MCF 10A (cell line): ENCODE data around the gene JMJD6. TPM values are rescaled to one million over a fixed set of nuclear protein-coding genes. Genes with fewer than 3 reads are reported as not detected.

Source experiments
- BruUV-seq: library from RNA; stranded (reverse); fragments of 400-500 nt; replicated peaks from 2 replicates; lab custom pipeline; 2021; lab: Mats Ljungman, UMichigan
- CTCF ChIA-PET: fragments of 300-600 bp; sonication (Branson Sonifier 250); formaldehyde crosslinking; extraction: SDS; loops from one replicate; lab custom pipeline; 2021; ENCODE audit warnings: antibody characterized with exemption, inconsistent platforms; lab: Yijun Ruan, JAX
- POLR2A ChIA-PET: fragments of 300-600, 350-650 bp; sonication (Branson Sonifier 250); formaldehyde crosslinking; extraction: SDS; loops from one replicate; lab custom pipeline; 2020; ENCODE audit warnings: antibody characterized with exemption, inconsistent platforms; lab: Yijun Ruan, JAX
- DNase-seq: peaks from one replicate; pipeline ENCODE4 v3.0.0-alpha.2; 2018; ENCODE audit not compliant: unreplicated experiment
- H3K27ac Mint-ChIP-seq: one replicate; pipeline ENCODE4 v1.8.0; 2022; ENCODE audit warnings: mild to moderate bottlenecking, low read depth, mixed read lengths; ENCODE audit not compliant: unreplicated experiment
- H3K27me3 Mint-ChIP-seq: one replicate; pipeline ENCODE4 v1.8.0; 2022; ENCODE audit warnings: mixed read lengths; ENCODE audit not compliant: insufficient read depth, unreplicated experiment
- H3K36me3 Mint-ChIP-seq: one replicate; pipeline ENCODE4 v1.8.0; 2022; ENCODE audit warnings: mild to moderate bottlenecking, moderate library complexity, mixed read lengths; ENCODE audit not compliant: insufficient read depth, unreplicated experiment
- H3K4me1 Mint-ChIP-seq: one replicate; pipeline ENCODE4 v1.8.0; 2022; ENCODE audit warnings: mixed read lengths; ENCODE audit not compliant: insufficient read depth, unreplicated experiment
- H3K4me3 Mint-ChIP-seq: one replicate; pipeline ENCODE4 v1.8.0; 2022; ENCODE audit warnings: mild to moderate bottlenecking, moderate library complexity, mixed read lengths; ENCODE audit not compliant: unreplicated experiment
- H3K9me3 Mint-ChIP-seq: one replicate; pipeline ENCODE4 v1.8.0; 2022; ENCODE audit warnings: mixed read lengths; ENCODE audit not compliant: unreplicated experiment
- intact Hi-C: fragments of 100-400 bp; cut with micrococcal nuclease; formaldehyde crosslinking; loops from 2 replicates; pipeline ENCODE4 v1.14.1; 2022
- total RNA-seq: library from RNA; stranded (reverse); gene quantifications from 2 replicates; pipeline ENCODE4 v1.2.3, GENCODE V29; 2022
- TF ChIP-seq, protein P1 (sequence below): fragments of 200-600 bp; IDR thresholded peaks from one replicate; pipeline ENCODE4 v1.8.0; 2022; ENCODE audit warnings: antibody characterized with exemption, mild to moderate bottlenecking; ENCODE audit not compliant: unreplicated experiment

JMJD6 gene
- total RNA-seq, 1 experiment from 2014 or later: 29.4 TPM

DNA sequence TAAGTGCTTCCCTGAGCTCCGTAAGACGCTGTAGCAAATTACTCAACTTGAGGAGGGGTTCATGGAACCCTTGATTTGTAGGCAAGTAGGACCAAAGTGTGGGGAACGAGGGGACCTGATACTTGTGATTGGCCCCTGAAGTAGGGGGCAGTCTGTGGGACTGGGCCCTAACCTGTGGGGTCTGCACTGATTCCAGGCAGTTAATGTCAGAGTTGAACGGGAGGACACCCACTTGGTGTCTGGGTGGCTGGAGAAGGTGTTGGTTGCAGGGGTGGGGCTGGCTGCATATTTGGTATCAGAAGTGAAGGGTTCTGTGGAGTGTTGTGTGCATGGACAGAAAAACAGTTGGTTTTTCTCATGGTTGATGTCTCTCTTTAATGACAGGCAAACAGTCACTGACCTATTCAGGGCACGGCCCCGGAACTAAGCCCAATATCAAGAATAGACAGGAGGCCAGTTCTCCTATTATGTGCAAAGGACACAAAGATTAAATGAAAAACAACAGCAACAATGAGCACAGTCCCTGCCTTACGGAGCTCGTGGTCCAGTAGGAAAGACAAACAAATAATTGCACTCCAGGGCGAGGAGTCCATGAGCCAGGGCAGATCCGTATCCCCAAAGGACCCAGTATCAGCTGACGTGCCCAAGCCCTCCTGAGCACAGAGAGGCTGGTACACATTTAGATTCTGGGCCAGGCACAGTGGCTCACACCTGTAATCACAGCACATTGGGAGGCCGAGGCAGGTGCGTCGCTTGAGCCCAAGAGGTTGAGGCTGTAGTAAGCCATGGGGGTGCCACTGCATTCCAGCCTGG lies 34.8 kb downstream of the JMJD6 start:
- TF ChIP-seq, protein P1, sequence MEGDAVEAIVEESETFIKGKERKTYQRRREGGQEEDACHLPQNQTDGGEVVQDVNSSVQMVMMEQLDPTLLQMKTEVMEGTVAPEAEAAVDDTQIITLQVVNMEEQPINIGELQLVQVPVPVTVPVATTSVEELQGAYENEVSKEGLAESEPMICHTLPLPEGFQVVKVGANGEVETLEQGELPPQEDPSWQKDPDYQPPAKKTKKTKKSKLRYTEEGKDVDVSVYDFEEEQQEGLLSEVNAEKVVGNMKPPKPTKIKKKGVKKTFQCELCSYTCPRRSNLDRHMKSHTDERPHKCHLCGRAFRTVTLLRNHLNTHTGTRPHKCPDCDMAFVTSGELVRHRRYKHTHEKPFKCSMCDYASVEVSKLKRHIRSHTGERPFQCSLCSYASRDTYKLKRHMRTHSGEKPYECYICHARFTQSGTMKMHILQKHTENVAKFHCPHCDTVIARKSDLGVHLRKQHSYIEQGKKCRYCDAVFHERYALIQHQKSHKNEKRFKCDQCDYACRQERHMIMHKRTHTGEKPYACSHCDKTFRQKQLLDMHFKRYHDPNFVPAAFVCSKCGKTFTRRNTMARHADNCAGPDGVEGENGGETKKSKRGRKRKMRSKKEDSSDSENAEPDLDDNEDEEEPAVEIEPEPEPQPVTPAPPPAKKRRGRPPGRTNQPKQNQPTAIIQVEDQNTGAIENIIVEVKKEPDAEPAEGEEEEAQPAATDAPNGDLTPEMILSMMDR: no peak
- H3K4me3 Mint-ChIP-seq: no peak overlapping the region
- no peak for DNase-seq
- ChIA-PET POLR2A (interaction anchor here (0.8 to 1.0 kb wide), 2 partner anchors 18 to 20 kb away, joined by 3 to 5 read pairs; no protein-coding TSS in a partner anchor), CTCF (interaction anchor here (0.7 to 1.6 kb wide), 6 partner anchors 9 to 395 kb away, joined by 3 to 5 read pairs (median 3); no protein-coding TSS in a partner anchor)
- no peak overlapping the region for H3K27ac Mint-ChIP-seq
- no peaks in the 10 kb centered on the region for H3K9me3 Mint-ChIP-seq
- H3K27me3 Mint-ChIP-seq: peaks cover 9% of the 10 kb centered on the region
- no TSS peak for BruUV-seq
- peaks cover 8% of the 10 kb centered on the region for H3K4me1 Mint-ChIP-seq
- H3K36me3 Mint-ChIP-seq: peaks cover 6% of the 10 kb centered on the region
- intact Hi-C loops: no loop called here

DNA sequence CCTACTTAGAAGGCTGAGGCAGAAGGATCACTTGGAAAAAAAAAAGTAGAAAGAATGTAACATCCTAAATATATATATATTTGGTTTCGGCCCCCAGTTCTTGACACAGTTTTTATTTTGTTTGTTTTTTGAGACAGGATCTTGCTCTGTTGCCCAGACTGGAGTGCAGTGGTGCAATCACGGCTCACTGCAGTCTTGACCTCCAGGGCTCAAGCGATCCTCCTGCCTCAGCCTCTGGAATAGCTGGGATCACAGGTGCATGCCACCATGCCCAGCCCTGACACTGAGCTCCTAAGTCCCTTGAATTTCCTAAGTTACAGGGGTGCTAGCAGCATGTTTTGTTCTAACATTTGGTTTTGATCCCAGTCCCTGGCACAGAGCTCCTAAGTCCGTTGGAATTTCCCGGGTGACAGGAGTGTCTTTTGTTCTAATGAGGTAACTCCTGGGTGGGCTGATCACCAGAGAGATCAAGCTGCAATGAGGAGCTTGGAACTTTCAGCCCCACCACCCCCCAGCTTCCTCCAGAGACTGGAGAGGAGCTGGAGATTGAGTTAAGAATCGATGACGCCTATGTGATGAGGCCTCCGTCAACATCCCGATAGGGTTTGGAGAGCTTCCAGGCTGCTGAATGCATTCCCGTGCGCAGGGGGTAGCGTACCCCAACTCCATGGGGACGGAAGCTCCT lies 35.7 kb downstream of the JMJD6 start:
- peaks cover 6% of the 10 kb centered on the region for H3K36me3 Mint-ChIP-seq
- no TSS peak for BruUV-seq
- no peak overlapping the region for H3K27ac Mint-ChIP-seq
- peaks cover 8% of the 10 kb centered on the region for H3K4me1 Mint-ChIP-seq
- no peak for DNase-seq
- H3K4me3 Mint-ChIP-seq: no peak overlapping the region
- peaks cover 9% of the 10 kb centered on the region for H3K27me3 Mint-ChIP-seq
- TF ChIP-seq, protein P1: no peak
- ChIA-PET CTCF (interaction anchor here (0.7 to 1.6 kb wide), 4 partner anchors 8 to 396 kb away, joined by 3 to 5 read pairs (median 3); no protein-coding TSS in a partner anchor), POLR2A (interaction anchor here (0.8 to 1.0 kb wide), 2 partner anchors 19 kb away, joined by 3 to 5 read pairs; no protein-coding TSS in a partner anchor)
- intact Hi-C loops: no loop called here
- no peaks in the 10 kb centered on the region for H3K9me3 Mint-ChIP-seq

DNA sequence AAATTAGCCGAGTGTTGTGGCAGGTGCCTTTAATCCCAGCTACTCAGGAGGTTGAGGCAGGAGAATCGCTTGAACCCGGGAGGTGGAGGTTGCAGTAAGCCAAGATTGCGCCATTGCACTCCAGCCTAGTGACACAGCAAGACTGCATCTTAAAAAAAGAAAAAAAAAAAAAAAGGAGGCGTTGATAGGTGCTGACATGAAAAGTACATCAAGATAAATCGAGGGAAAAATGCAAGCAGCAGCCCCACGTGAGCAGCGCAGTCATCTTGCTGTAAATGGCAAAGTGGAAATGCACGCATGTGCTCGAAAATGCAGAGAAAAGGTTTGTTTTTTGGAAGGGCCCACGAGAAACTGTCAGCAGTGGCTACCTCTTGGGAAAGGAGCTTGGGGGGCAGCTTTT lies 36.5 kb downstream of the JMJD6 start:
- Mint-ChIP-seq H3K4me3 (no peak overlapping the region), H3K27ac (no peak overlapping the region), H3K4me1 (peaks cover 8% of the 10 kb centered on the region), H3K36me3 (peaks cover 6% of the 10 kb centered on the region), H3K9me3 (no peaks in the 10 kb centered on the region), H3K27me3 (peaks cover 9% of the 10 kb centered on the region)
- TF ChIP-seq, protein P1: no peak
- no TSS peak for BruUV-seq
- POLR2A ChIA-PET: no interaction called here
- DNase-seq: no peak
- CTCF ChIA-PET: interaction anchor here (0.7 kb wide), 2 partner anchors 33 to 269 kb away, joined by 3 read pairs; no protein-coding TSS in a partner anchor
- intact Hi-C loops: no loop called here

GRCh38 chr17:76688165-76688622 lies 38.2 kb downstream of the JMJD6 start:
- ChIA-PET POLR2A (interaction anchor here (0.7 to 1.0 kb wide), 2 partner anchors 28 to 253 kb away, joined by 3 read pairs; no protein-coding TSS in a partner anchor), CTCF (interaction anchor here (1.4 kb wide), 1 partner anchor 26 kb away, joined by 3 read pairs; no protein-coding TSS in a partner anchor)
- Mint-ChIP-seq H3K36me3 (peaks cover 6% of the 10 kb centered on the region), H3K27me3 (peaks cover 9% of the 10 kb centered on the region), H3K4me3 (peak overlapping the region; percentile 52), H3K27ac (peak overlapping the region; percentile 20), H3K9me3 (no peaks in the 10 kb centered on the region), H3K4me1 (peaks cover 8% of the 10 kb centered on the region)
- TF ChIP-seq, protein P1: no peak
- intact Hi-C loops: no loop called here
- peak; percentile 17 for DNase-seq
- no TSS peak for BruUV-seq
